Measurements from ENCODE around the gene PNLIPRP3.
"Not testable (repeated sequence)": the region's sequence is repeated elsewhere in the genome, so short reads cannot be mapped to it uniquely, and the experiment has no call there.

PNLIPRP3 gene

GRCh38 chr10:116427671-116428070 lies at the start of gene PNLIPRP3:
TSS of gene PNLIPRP3 (plus strand) at chr10:116427847. CDS start at chr10:116428013, 166 bp downstream.
- Histone ChIP-seq H3K4me1 (ENCODE audit: low read depth, poor library complexity, severe bottlenecking) (no peaks in the 10 kb centered on the region), H3K36me3 (ENCODE audit: insufficient read depth) (no peaks in the 10 kb centered on the region), H2AFZ (ENCODE audit: low read depth) (no peak within 1 kb of the TSS), H3K79me2 (ENCODE audit: insufficient read depth, low read depth) (no peaks in the 10 kb centered on the region), H4K20me1 (ENCODE audit: insufficient read depth) (no peaks in the 10 kb centered on the region), H3K9ac (no peak within 1 kb of the TSS), H3K4me2 (no peak within 1 kb of the TSS), H3K27me3 (ENCODE audit: insufficient read depth, low read depth) (no peaks in the 10 kb centered on the region), H3K27ac (no peak within 1 kb of the TSS), H3K4me3 (IDR thresholded peaks at IDR 0.05; ENCODE audit: insufficient read depth, low read depth, low read length) (no peak within 1 kb of the TSS)
- no peak for TF ChIP-seq CTCF (conservative IDR thresholded peaks at IDR 0.05; ENCODE audit: low read depth, low read length)

- Histone ChIP-seq H3K36me3 (ENCODE audit: insufficient read depth) (no peaks in the 10 kb centered on the region; the same call in 1 of the 2 replicates), H3K4me2 (no peak overlapping the region), H3K9ac (no peak overlapping the region), H3K27me3 (ENCODE audit: insufficient read depth, low read depth) (no peaks in the 10 kb centered on the region), H2AFZ (ENCODE audit: low read depth) (no peak overlapping the region), H3K27ac (no peak overlapping the region), H3K4me3 (IDR thresholded peaks at IDR 0.05; ENCODE audit: insufficient read depth, low read depth, low read length) (no peak overlapping the region), H3K79me2 (ENCODE audit: insufficient read depth, low read depth) (no peaks in the 10 kb centered on the region), H3K4me1 (ENCODE audit: low read depth, poor library complexity, severe bottlenecking) (peaks cover 4% of the 10 kb centered on the region), H4K20me1 (ENCODE audit: insufficient read depth) (no peaks in the 10 kb centered on the region)
- TF ChIP-seq CTCF (conservative IDR thresholded peaks at IDR 0.05; ENCODE audit: low read depth, low read length) = no peak
Measured at GRCh38 chr10:116382290-116382689, 45.4 kb upstream of the PNLIPRP3 start.

- Histone ChIP-seq H4K20me1 (ENCODE audit: insufficient read depth) (no peaks in the 10 kb centered on the region), H2AFZ (ENCODE audit: low read depth) (no peak overlapping the region), H3K4me2 (no peak overlapping the region), H3K79me2 (ENCODE audit: insufficient read depth, low read depth) (no peaks in the 10 kb centered on the region), H3K36me3 (ENCODE audit: insufficient read depth) (no peaks in the 10 kb centered on the region), H3K4me3 (IDR thresholded peaks at IDR 0.05; ENCODE audit: insufficient read depth, low read depth, low read length) (no peak overlapping the region), H3K27me3 (ENCODE audit: insufficient read depth, low read depth) (no peaks in the 10 kb centered on the region), H3K4me1 (ENCODE audit: low read depth, poor library complexity, severe bottlenecking) (peaks cover 4% of the 10 kb centered on the region), H3K27ac (no peak overlapping the region), H3K9ac (no peak overlapping the region)
- no peak for TF ChIP-seq CTCF (conservative IDR thresholded peaks at IDR 0.05; ENCODE audit: low read depth, low read length)
Measured at GRCh38 chr10:116385311-116385710, 42.3 kb upstream of the PNLIPRP3 start.

- TF ChIP-seq CTCF (conservative IDR thresholded peaks at IDR 0.05; ENCODE audit: low read depth, low read length) = peak; percentile 60
- Histone ChIP-seq H3K79me2 (ENCODE audit: insufficient read depth, low read depth) (no peaks in the 10 kb centered on the region), H3K27me3 (ENCODE audit: insufficient read depth, low read depth) (no peaks in the 10 kb centered on the region), H3K4me1 (ENCODE audit: low read depth, poor library complexity, severe bottlenecking) (peaks cover 4% of the 10 kb centered on the region), H4K20me1 (ENCODE audit: insufficient read depth) (no peaks in the 10 kb centered on the region), H2AFZ (ENCODE audit: low read depth) (no peak overlapping the region), H3K27ac (no peak overlapping the region), H3K4me3 (IDR thresholded peaks at IDR 0.05; ENCODE audit: insufficient read depth, low read depth, low read length) (no peak overlapping the region), H3K36me3 (ENCODE audit: insufficient read depth) (no peaks in the 10 kb centered on the region), H3K4me2 (no peak overlapping the region), H3K9ac (no peak overlapping the region)
Measured at GRCh38 chr10:116385994-116386809, 41.4 kb upstream of the PNLIPRP3 start.

- not testable (repeated sequence) for H3K9ac ChIP-seq; H3K27me3 ChIP-seq (ENCODE audit: insufficient read depth, low read depth); H2AFZ ChIP-seq (ENCODE audit: low read depth); H4K20me1 ChIP-seq (ENCODE audit: insufficient read depth); H3K79me2 ChIP-seq (ENCODE audit: insufficient read depth, low read depth); H3K27ac ChIP-seq; H3K4me2 ChIP-seq; H3K36me3 ChIP-seq (ENCODE audit: insufficient read depth); H3K4me3 ChIP-seq (IDR thresholded peaks at IDR 0.05; ENCODE audit: insufficient read depth, low read depth, low read length); H3K4me1 ChIP-seq (ENCODE audit: low read depth, poor library complexity, severe bottlenecking)
Measured at GRCh38 chr10:116393246-116393831, 34.3 kb upstream of the PNLIPRP3 start.
